ENCODE measurements around the gene KRTAP4-4.

DNA sequence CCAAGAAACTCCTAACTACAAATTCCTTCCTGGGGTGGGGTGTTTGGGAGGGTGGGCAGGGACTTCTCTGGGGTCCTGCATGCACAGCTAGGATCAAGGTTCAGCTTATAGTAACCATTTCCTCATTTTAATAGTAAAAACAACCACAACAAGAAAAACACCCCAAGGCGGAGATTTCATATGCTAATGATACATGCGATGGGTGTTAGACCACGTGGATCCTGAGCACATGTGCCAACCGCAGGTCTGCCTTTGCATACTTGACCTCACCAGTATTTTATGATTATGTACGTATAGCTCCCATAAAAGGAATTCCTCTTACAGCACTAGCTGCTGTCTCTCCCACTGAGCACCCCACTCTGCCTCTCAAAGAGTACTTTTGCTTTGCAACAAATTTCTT is 44.3 kb downstream of the KRTAP4-4 start:
- TF ChIP-seq CTCF (IDR thresholded peaks at IDR 0.05) (no peak), POLR2A (IDR thresholded peaks at IDR 0.05) (no peak)

Data from testis (tissue), 2 donors.